SIG-M5 (cell line): ENCODE data around the gene TMSB15C.
"Not testable (repeated sequence)": the region's sequence is repeated elsewhere in the genome, so short reads cannot be mapped to it uniquely, and the experiment has no call there.

Source experiments
- DNase-seq: peaks from one replicate; lab custom pipeline; 2025; lab: John Stamatoyannopoulos, UW

The TMSB15C gene

GRCh38 chrX:104075778-104076445, at the start of gene TMSB15C:
TSS of gene TMSB15C (minus strand) at chrX:104076236.
- DNase-seq = not testable (repeated sequence)

GRCh38 chrX:104122829-104123228, 46.8 kb upstream of the TMSB15C start:
- DNase-seq = no peak

- DNase-seq = no peak
Observed at GRCh38 chrX:104118765-104119164, 42.7 kb upstream of the TMSB15C start.

GRCh38 chrX:104117759-104118158, 41.7 kb upstream of the TMSB15C start:
- DNase-seq = no peak

- no peak for DNase-seq
Observed at GRCh38 chrX:104113222-104113965, 37.4 kb upstream of the TMSB15C start.

GRCh38 chrX:104112326-104112951, 36.4 kb upstream of the TMSB15C start, which contains the start of gene ZCCHC18:
TSS of gene ZCCHC18 (plus strand) at chrX:104112523. CDS start at chrX:104114112, 1,589 bp downstream.
- DNase-seq = no peak

- not testable (repeated sequence) for DNase-seq
Observed at GRCh38 chrX:104110491-104111240, 34.6 kb upstream of the TMSB15C start.

GRCh38 chrX:104108955-104109354, 32.9 kb upstream of the TMSB15C start:
- DNase-seq = no peak

GRCh38 chrX:104105330-104106262, 29.6 kb upstream of the TMSB15C start:
- DNase-seq = no peak

- DNase-seq = no peak
Observed at GRCh38 chrX:104104676-104105075, 28.6 kb upstream of the TMSB15C start.

GRCh38 chrX:104098919-104099318, 22.9 kb upstream of the TMSB15C start:
- no peak for DNase-seq

GRCh38 chrX:104098151-104098808, 22.2 kb upstream of the TMSB15C start:
- DNase-seq = no peak

GRCh38 chrX:104085919-104086318, 9.9 kb upstream of the TMSB15C start:
- no peak for DNase-seq

GRCh38 chrX:104085477-104085876, 9.4 kb upstream of the TMSB15C start:
- no peak for DNase-seq

GRCh38 chrX:104084534-104085277, 8.7 kb upstream of the TMSB15C start:
- no peak for DNase-seq

- no peak for DNase-seq
Observed at GRCh38 chrX:104084063-104084462, 8.0 kb upstream of the TMSB15C start.

- DNase-seq = not testable (repeated sequence)
Observed at GRCh38 chrX:104077854-104078253, 1.8 kb upstream of the TMSB15C start.

- not testable (repeated sequence) for DNase-seq
Observed at GRCh38 chrX:104062636-104063035, 13.4 kb downstream of the TMSB15C start.

GRCh38 chrX:104054956-104055355, 21.1 kb downstream of the TMSB15C start:
- DNase-seq = not testable (repeated sequence)

- no peak for DNase-seq
Observed at GRCh38 chrX:104047171-104047570, 28.9 kb downstream of the TMSB15C start.
